Vagina (tissue), 2 donors: ENCODE data around the gene HSD17B14.

Experiments used
- POLR2A ChIP-seq, 2 donors: fragments of 450-650 bp; IDR thresholded peaks; one replicate each; pipeline ENCODE4 v1.6.1; 2017; ENCODE audit warnings: antibody characterized with exemption in 2 of 2, mild to moderate bottlenecking in 2 of 2, moderate library complexity in 2 of 2
- POLR2AphosphoS5 ChIP-seq, 2 donors: sonication (generic); formaldehyde crosslinking; IDR thresholded peaks; one replicate each; pipeline ENCODE4 v1.9.0; 2017; ENCODE audit warnings: antibody characterized with exemption in 2 of 2, mild to moderate bottlenecking in 2 of 2, low read depth in 1 of 2; ENCODE audit not compliant: insufficient read depth in 1 of 2
- TF ChIP-seq, protein P1 (sequence below), 3 experiments: fragments of 450-650 bp in 2 of 3; fragments of 200-600 bp in 1 of 3; sonication (generic) in 1 of 3; IDR thresholded peaks; one replicate each; pipeline ENCODE4 v1.5.1; 2017 to 2019; ENCODE audit warnings: antibody characterized with exemption in 3 of 3, mild to moderate bottlenecking in 2 of 3, moderate library complexity in 2 of 3

DNA sequence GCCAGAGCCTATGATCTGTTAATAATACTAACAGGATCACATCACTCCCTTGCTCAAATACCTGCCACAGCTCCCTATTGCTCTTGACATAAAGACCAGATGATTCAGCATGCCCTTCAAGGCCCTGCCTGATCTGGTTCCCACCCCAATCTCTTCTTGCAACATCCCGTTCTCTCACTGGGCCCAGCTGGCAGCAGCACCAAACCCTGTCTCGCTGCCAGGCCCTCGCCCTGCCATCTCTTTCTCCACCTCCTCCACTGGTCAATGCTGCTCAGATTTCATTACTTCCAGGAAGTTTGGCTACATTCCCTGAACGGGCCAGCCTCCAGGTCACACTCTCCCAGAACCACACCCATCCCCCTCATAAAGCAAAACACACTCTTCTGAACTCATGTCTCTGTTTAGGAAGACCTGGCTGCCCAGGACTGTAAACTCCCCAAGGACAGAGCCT is 16.9 kb downstream of the HSD17B14 start:
- TF ChIP-seq, protein P1, sequence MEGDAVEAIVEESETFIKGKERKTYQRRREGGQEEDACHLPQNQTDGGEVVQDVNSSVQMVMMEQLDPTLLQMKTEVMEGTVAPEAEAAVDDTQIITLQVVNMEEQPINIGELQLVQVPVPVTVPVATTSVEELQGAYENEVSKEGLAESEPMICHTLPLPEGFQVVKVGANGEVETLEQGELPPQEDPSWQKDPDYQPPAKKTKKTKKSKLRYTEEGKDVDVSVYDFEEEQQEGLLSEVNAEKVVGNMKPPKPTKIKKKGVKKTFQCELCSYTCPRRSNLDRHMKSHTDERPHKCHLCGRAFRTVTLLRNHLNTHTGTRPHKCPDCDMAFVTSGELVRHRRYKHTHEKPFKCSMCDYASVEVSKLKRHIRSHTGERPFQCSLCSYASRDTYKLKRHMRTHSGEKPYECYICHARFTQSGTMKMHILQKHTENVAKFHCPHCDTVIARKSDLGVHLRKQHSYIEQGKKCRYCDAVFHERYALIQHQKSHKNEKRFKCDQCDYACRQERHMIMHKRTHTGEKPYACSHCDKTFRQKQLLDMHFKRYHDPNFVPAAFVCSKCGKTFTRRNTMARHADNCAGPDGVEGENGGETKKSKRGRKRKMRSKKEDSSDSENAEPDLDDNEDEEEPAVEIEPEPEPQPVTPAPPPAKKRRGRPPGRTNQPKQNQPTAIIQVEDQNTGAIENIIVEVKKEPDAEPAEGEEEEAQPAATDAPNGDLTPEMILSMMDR (IDR thresholded peaks at IDR 0.05): no peak
- TF ChIP-seq POLR2A (IDR thresholded peaks at IDR 0.05) (no peak), POLR2AphosphoS5 (IDR thresholded peaks at IDR 0.05; ENCODE audit: insufficient read depth in 1 of 2, low read depth in 1 of 2) (peak; percentile 90 to 96)
